ENCODE data around the gene CCDC184.
"Not testable (repeated sequence)": the region's sequence is repeated elsewhere in the genome, so short reads cannot be mapped to it uniquely, and the experiment has no call there.

Gene CCDC184

GRCh38 chr12:48202766-48203165 is 19.3 kb downstream of the CCDC184 start:
- DNase-seq (ENCODE audit: low read depth in 2 of 2, low spot score in 1 of 2): no peak

DNA sequence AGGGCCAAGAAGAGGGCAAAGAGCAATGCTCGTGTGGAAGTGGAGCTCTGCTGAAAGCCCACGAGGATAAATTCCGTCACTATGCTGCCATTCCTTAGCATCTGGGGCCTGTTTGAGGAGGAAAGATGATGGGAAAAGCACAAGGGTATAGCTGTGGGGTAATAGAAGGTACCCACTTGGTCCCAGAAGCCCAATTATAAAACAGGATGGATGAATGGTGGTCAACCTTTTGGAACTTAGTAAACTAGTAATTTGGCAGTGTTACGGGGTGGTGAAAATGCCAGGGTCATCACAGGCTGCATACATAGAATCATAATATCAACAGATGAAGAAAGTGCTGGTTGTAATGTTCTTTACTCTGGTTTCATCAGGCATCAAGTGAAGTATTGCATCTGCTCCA is 19.7 kb downstream of the CCDC184 start, which contains the start of gene OR10AD1:
Gene OR10AD1, minus strand, starts transcription at position 101 of the 400 bp plus-strand sequence. Its CDS starts 0 bp downstream, at position 101.
- no peak for DNase-seq (ENCODE audit: low read depth in 2 of 2, low spot score in 1 of 2)

DNA sequence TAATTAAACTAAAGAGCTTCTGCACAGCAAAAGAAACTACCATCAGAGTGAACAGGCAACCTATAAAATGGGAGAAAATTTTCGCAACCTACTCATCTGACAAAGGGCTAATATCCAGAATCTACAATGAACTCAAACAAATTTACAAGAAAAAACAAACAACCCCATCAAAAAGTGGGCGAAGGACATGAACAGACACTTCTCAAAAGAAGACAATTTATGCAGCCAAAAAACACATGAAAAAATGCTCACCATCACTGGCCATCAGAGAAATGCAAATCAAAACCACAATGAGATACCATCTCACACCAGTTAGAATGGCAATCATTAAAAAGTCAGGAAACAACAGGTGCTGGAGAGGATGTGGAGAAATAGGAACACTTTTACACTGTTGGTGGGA is 26.1 kb downstream of the CCDC184 start:
- DNase-seq (ENCODE audit: low read depth in 2 of 2, low spot score in 1 of 2): not testable (repeated sequence)

- no peak for DNase-seq (ENCODE audit: low read depth in 2 of 2, low spot score in 1 of 2)
These were observed 33.3 kb downstream of the CCDC184 start for GRCh38 chr12:48216785-48217184.

DNA sequence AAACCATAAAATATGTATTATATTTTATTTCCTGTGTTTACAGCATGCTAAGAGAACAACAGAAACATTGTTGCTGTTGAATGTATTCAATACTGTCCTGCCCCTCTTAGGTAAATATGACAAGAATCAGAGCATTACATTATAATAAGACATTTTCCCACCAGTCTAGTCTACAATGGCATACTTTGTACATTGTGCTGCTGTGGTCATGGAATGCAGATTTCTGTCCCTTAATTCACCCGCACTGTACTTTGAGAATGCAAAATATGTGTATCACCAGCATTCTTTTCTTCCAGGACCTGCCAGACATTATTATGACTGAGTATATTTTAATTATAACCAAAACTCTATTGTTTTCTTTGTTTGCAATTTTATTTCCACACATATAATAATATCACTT is 36.2 kb downstream of the CCDC184 start:
- no peak for DNase-seq (ENCODE audit: low read depth in 2 of 2, low spot score in 1 of 2)

- DNase-seq (ENCODE audit: low read depth in 2 of 2, low spot score in 1 of 2): no peak
These were observed 37.3 kb downstream of the CCDC184 start for GRCh38 chr12:48220701-48221100.

DNA sequence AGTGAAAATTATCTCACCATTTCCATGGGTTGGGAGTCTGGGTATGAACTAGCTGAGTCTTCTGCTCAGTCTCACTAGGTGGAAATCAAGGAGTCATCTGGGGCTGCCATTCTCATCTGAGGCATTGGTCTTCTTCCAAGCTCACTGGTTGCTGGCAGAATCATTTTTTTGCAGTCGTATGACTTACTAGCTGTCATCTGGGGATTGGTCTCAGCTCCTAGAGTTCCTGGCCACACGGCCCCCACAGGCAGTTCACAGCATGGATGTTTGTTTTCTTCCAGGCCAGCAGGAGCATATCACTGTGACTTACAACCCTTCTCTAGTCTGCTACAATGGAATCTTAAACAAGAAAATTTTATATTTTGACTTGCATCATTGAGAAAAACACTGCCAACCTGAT is 38.2 kb downstream of the CCDC184 start:
- DNase-seq (ENCODE audit: low read depth in 2 of 2, low spot score in 1 of 2): no peak

- not testable (repeated sequence) for DNase-seq (ENCODE audit: low read depth in 2 of 2, low spot score in 1 of 2)
These were observed 41.1 kb downstream of the CCDC184 start for GRCh38 chr12:48224533-48224932.

GRCh38 chr12:48231169-48231958 is 47.9 kb downstream of the CCDC184 start:
- not testable (repeated sequence) for DNase-seq (ENCODE audit: low read depth in 2 of 2, low spot score in 1 of 2)
